Stimulated activated naive CD8-positive, alpha-beta T cell treated with anti-CD3 and anti-CD28 coated beads, Interleukin-15, amount 100 ng/mL, for 72 hours (primary cell): Measurements from ENCODE around the gene RPAP3.
"Not testable (repeated sequence)": the region's sequence is repeated elsewhere in the genome, so short reads cannot be mapped to it uniquely, and the experiment has no call there.

Experiments
- ATAC-seq: fragments of 150-1000 bp; cut with Tn5 transposase; 2 replicates; pipeline ENCODE4 v1.10.0; 2021; ENCODE audit warnings: mild to moderate bottlenecking, moderate library complexity
- DNase-seq, 2 donors: peaks; one replicate each; pipeline ENCODE4 v3.0.0; 2021 to 2022
- H3K27ac Mint-ChIP-seq, 2 donors: one replicate each; pipeline ENCODE4 v1.8.0; 2022; ENCODE audit warnings: mild to moderate bottlenecking in 2 of 2, mixed read lengths in 2 of 2, moderate library complexity in 2 of 2
- H3K27me3 Mint-ChIP-seq: one replicate; pipeline ENCODE4 v1.8.0; 2022; ENCODE audit warnings: mixed read lengths
- H3K4me1 Mint-ChIP-seq: one replicate; pipeline ENCODE4 v1.8.0; 2022; ENCODE audit warnings: mild to moderate bottlenecking, mixed read lengths
- H3K4me3 Mint-ChIP-seq, 2 donors: one replicate each; pipeline ENCODE4 v1.8.0; 2022; ENCODE audit warnings: mild to moderate bottlenecking in 2 of 2, mixed read lengths in 2 of 2, moderate library complexity in 1 of 2
- H3K9me3 Mint-ChIP-seq, 2 donors: one replicate each; pipeline ENCODE4 v1.8.0; 2022; ENCODE audit warnings: mixed read lengths in 2 of 2

Gene RPAP3

GRCh38 chr12:47689215-47689614, 16.6 kb downstream of the RPAP3 start:
- H3K27me3 Mint-ChIP-seq, result no peaks in the 10 kb centered on the region
- no peaks in the 10 kb centered on the region for H3K9me3 Mint-ChIP-seq
- H3K4me3 Mint-ChIP-seq, result no peak overlapping the region
- ATAC-seq (no peak), DNase-seq (no peak)
- no peaks in the 10 kb centered on the region for H3K4me1 Mint-ChIP-seq
- H3K27ac Mint-ChIP-seq, result no peak overlapping the region

- H3K27me3 Mint-ChIP-seq, result no peaks in the 10 kb centered on the region
- DNase-seq, result no peak
- no peak for ATAC-seq
- no peak overlapping the region for H3K27ac Mint-ChIP-seq
- peaks cover 11% of the 10 kb centered on the region for H3K4me1 Mint-ChIP-seq
- no peak overlapping the region for H3K4me3 Mint-ChIP-seq
- no peaks in the 10 kb centered on the region for H3K9me3 Mint-ChIP-seq
These were observed 18.2 kb downstream of the RPAP3 start for GRCh38 chr12:47687636-47688035.

- Mint-ChIP-seq H3K4me3 (no peak overlapping the region), H3K9me3 (no peaks in the 10 kb centered on the region), H3K4me1 (peaks cover 12% of the 10 kb centered on the region), H3K27ac (no peak overlapping the region), H3K27me3 (no peaks in the 10 kb centered on the region)
- DNase-seq, result no peak
- ATAC-seq, result no peak
These were observed 19.1 kb downstream of the RPAP3 start for GRCh38 chr12:47686645-47687240.

DNA sequence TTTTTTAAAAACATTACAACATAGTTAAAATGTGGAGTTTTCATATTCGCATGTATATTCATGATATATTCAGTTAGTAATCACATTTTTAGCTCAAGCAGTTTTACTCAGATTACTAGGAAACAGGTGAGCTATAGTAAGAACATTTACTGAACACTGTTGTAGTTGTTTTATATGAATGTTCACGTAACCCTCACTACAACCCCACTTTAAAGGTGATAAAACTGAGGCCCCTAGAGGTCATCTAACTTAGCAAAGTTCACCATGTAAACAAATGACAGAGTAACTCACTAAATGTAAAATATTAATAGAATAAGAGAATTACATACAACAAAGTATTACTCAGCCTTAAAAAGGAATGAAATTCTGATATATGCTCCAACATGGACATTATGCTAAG, 26.0 kb downstream of the RPAP3 start:
- Mint-ChIP-seq H3K27me3 (no peaks in the 10 kb centered on the region), H3K9me3 (no peaks in the 10 kb centered on the region), H3K4me3 (no peak overlapping the region), H3K4me1 (peaks cover 24% of the 10 kb centered on the region), H3K27ac (no peak overlapping the region)
- ATAC-seq (no peak), DNase-seq (no peak)

DNA sequence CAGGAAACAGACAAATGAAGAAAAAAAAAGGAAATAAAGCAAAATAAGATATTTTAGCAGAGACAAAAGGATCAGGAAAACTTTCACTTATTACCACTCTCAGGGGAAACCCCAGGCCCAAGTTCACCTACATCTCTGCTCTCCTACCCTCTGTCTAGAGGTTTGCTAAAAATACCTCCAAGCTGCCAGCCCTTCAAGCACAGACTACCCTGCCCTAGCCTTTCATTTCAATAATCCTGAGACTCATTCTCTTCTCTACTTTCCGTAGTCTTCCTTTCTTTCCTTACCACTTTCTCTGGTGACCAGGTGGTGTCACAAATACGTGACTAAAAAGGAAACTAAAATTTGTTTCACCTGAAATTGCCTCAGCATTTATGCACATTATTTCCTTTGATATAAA, 33.8 kb downstream of the RPAP3 start:
- DNase-seq, result no peak
- H3K9me3 Mint-ChIP-seq, result no peaks in the 10 kb centered on the region
- H3K27me3 Mint-ChIP-seq, result no peaks in the 10 kb centered on the region
- no peak overlapping the region for H3K27ac Mint-ChIP-seq
- no peak overlapping the region for H3K4me3 Mint-ChIP-seq
- H3K4me1 Mint-ChIP-seq, result peaks cover 22% of the 10 kb centered on the region
- ATAC-seq, result peak; percentile 31

DNA sequence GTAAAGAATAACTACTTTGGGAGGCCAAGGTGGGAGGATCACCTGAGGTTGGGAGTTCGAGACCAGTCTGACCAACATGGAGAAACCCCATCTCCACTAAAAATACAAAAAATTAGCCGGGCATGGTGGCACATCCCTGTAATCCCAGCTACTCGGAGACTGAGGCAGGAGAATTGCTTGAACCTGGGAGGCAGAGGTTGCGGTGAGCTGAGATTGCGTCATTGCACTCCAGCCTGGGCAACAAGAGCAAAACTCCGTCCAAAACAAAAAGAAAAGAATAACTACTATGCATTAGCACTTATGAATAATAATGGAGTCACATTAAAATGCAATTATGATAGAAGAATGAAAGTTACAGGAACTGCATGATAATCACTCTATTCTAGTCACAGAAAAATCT, 37.9 kb downstream of the RPAP3 start:
- not testable (repeated sequence) for H3K27me3 Mint-ChIP-seq, ATAC-seq, H3K27ac Mint-ChIP-seq, DNase-seq, H3K9me3 Mint-ChIP-seq, H3K4me3 Mint-ChIP-seq
- peaks cover 10% of the 10 kb centered on the region for H3K4me1 Mint-ChIP-seq

GRCh38 chr12:47652521-47653234, 53.2 kb downstream of the RPAP3 start:
- no peak for DNase-seq

DNA sequence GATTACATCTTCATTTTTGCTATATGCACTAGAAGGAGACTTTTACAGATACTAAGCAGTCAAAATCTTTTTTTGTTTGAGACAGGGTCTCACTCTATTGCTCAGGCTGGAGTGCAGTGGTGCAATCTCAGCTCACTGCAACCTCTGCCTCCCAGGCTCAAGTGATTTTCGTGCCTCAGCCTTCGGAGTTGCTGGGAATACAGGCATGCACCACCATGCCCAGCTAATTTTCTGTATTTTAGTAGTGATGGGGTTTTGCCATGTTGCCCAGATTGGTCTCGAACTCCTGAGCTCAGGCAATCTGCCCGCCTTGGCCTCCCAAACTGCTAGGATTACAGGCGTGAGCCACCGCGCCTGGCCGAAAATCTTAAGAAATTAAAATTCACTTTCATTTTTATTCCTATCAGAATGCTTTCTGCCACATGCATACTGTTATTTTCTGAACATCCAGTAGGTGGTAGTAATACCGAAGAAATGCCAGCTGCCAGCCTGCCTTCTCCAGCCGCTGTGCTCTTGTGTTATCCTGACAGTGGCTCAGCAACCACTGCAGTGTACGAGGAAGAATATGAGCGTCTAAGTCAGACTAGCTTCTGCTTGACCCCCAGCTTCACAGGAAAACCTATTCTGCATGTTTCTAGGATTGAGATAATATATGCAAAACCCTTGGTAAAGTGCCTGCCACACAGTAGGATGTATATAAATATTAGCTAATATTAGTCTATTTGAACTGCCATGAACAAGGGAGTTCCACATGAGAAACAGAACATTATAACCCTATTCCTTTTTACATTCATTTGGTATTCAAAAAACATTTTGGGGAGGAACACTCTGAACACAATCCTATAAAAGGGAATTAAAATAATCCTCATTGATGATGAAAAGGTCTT, 54.2 kb downstream of the RPAP3 start:
- Mint-ChIP-seq H3K27ac (no peak overlapping the region), H3K27me3 (no peaks in the 10 kb centered on the region), H3K4me3 (peak overlapping the region in 1 of 2 donors; percentile 26), H3K9me3 (no peaks in the 10 kb centered on the region), H3K4me1 (peaks cover 17% of the 10 kb centered on the region)
- ATAC-seq (peak; percentile 80), DNase-seq (peak; percentile 42 to 46)

More at GRCh38 chr12:47652521-47653234, 53.2 kb downstream of the RPAP3 start:
- Mint-ChIP-seq H3K4me1 (peaks cover 17% of the 10 kb centered on the region), H3K27ac (no peak overlapping the region), H3K4me3 (no peak overlapping the region), H3K9me3 (no peaks in the 10 kb centered on the region), H3K27me3 (no peaks in the 10 kb centered on the region)
- ATAC-seq, result no peak

DNA sequence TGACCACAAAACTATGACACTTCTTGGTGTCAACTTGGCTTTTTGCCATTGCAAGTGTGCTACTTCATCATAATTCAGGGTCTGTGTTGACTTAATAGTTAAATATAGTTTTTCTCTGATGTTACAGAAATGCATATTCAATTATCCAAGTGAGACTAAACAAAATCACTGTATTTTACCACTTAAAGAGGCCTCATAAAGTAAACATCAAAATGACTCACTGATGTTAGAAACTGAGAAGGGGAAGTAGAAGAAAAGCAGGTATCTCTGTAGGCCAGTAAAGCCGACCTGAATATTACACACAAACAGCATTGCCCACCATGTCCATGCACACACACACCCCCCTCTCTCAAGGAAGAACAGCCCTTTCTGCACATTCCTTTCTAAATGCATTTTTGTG, 55.4 kb downstream of the RPAP3 start:
- Mint-ChIP-seq H3K4me3 (no peak overlapping the region), H3K27ac (no peak overlapping the region), H3K9me3 (no peaks in the 10 kb centered on the region), H3K4me1 (peaks cover 17% of the 10 kb centered on the region), H3K27me3 (no peaks in the 10 kb centered on the region)
- ATAC-seq, result no peak
- no peak for DNase-seq

- DNase-seq (no peak), ATAC-seq (no peak)
- peaks cover 7 to 8% of the 10 kb centered on the region in 2 donors for H3K9me3 Mint-ChIP-seq
- H3K4me3 Mint-ChIP-seq, result no peak overlapping the region
- H3K4me1 Mint-ChIP-seq, result peaks cover 17% of the 10 kb centered on the region
- H3K27me3 Mint-ChIP-seq, result no peaks in the 10 kb centered on the region
- no peak overlapping the region for H3K27ac Mint-ChIP-seq
These were observed 56.4 kb downstream of the RPAP3 start for GRCh38 chr12:47649381-47649780.

GRCh38 chr12:47648056-47648579, 57.7 kb downstream of the RPAP3 start:
- ATAC-seq (no peak), DNase-seq (no peak)
- H3K9me3 Mint-ChIP-seq, result peaks cover 14 to 17% of the 10 kb centered on the region in 2 donors
- peaks cover 17% of the 10 kb centered on the region for H3K4me1 Mint-ChIP-seq
- no peak overlapping the region for H3K4me3 Mint-ChIP-seq
- H3K27me3 Mint-ChIP-seq, result no peaks in the 10 kb centered on the region
- no peak overlapping the region for H3K27ac Mint-ChIP-seq

- H3K4me3 Mint-ChIP-seq, H3K27me3 Mint-ChIP-seq, H3K4me1 Mint-ChIP-seq, ATAC-seq, DNase-seq, H3K27ac Mint-ChIP-seq: not testable (repeated sequence)
- H3K9me3 Mint-ChIP-seq, result peaks cover 64 to 75% of the 10 kb centered on the region in 2 donors
These were observed 63.5 kb downstream of the RPAP3 start for GRCh38 chr12:47642310-47642709.

GRCh38 chr12:47636908-47637780, 68.7 kb downstream of the RPAP3 start:
- peaks cover 43 to 59% of the 10 kb centered on the region in 2 donors for H3K9me3 Mint-ChIP-seq
- H3K27me3 Mint-ChIP-seq, result no peaks in the 10 kb centered on the region
- DNase-seq (peak in 1 of 2 donors; percentile 27), ATAC-seq (no peak)
- H3K27ac Mint-ChIP-seq, result no peak overlapping the region
- no peak overlapping the region for H3K4me3 Mint-ChIP-seq
- H3K4me1 Mint-ChIP-seq, result peaks cover 19% of the 10 kb centered on the region

- H3K27ac Mint-ChIP-seq, DNase-seq, ATAC-seq, H3K27me3 Mint-ChIP-seq, H3K4me3 Mint-ChIP-seq: not testable (repeated sequence)
- H3K9me3 Mint-ChIP-seq, result peaks cover 32 to 46% of the 10 kb centered on the region in 2 donors
- H3K4me1 Mint-ChIP-seq, result peaks cover 13% of the 10 kb centered on the region
These were observed 70.1 kb downstream of the RPAP3 start for GRCh38 chr12:47635770-47636169.

GRCh38 chr12:47634127-47634526, 71.7 kb downstream of the RPAP3 start:
- H3K4me3 Mint-ChIP-seq, result no peak overlapping the region
- no peak for ATAC-seq
- no peak for DNase-seq
- H3K4me1 Mint-ChIP-seq, result peaks cover 13% of the 10 kb centered on the region
- no peaks in the 10 kb centered on the region for H3K27me3 Mint-ChIP-seq
- no peak overlapping the region for H3K27ac Mint-ChIP-seq
- H3K9me3 Mint-ChIP-seq, result peaks cover 20 to 29% of the 10 kb centered on the region in 2 donors
